ENCODE results near the gene UBXN1.
"Not testable (repeated sequence)": the region's sequence is repeated elsewhere in the genome, so short reads cannot be mapped to it uniquely, and the experiment has no call there.

UBXN1 gene

GRCh38 chr11:62708392-62708791 lies 29.5 kb upstream of the UBXN1 start:
- DNase-seq (ENCODE audit: low read depth): no peak

- no peak for DNase-seq (ENCODE audit: low read depth)
These were observed 28.5 kb upstream of the UBXN1 start, which contains the start of the genes BSCL2 and GNG3 for GRCh38 chr11:62707277-62707861. Gene BSCL2 (minus strand): TSS chr11:62707424. CDS start chr11:62707195, 229 bp downstream. Gene GNG3 (plus strand): TSS chr11:62707676. CDS start chr11:62708296, 620 bp downstream.

DNA sequence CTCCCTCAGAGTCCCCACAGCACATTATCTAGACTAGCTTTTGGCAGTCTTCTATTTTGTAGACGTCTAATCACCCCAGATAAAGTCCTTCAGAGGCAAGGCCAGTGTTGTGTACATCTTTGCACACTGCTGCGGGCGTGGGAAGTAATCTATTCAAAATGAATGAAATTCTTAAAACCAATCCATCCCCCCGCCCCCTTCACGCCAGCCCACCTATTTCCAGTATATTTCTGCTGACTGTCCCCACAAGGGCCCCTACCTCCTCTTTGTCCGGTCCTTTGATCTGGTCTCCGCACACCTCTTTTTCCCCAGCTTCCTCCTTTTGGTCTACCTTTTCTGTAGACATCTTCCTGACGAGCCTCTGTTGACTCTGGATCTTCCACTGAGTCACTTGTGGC lies 28.0 kb upstream of the UBXN1 start:
- DNase-seq (ENCODE audit: low read depth): no peak

DNA sequence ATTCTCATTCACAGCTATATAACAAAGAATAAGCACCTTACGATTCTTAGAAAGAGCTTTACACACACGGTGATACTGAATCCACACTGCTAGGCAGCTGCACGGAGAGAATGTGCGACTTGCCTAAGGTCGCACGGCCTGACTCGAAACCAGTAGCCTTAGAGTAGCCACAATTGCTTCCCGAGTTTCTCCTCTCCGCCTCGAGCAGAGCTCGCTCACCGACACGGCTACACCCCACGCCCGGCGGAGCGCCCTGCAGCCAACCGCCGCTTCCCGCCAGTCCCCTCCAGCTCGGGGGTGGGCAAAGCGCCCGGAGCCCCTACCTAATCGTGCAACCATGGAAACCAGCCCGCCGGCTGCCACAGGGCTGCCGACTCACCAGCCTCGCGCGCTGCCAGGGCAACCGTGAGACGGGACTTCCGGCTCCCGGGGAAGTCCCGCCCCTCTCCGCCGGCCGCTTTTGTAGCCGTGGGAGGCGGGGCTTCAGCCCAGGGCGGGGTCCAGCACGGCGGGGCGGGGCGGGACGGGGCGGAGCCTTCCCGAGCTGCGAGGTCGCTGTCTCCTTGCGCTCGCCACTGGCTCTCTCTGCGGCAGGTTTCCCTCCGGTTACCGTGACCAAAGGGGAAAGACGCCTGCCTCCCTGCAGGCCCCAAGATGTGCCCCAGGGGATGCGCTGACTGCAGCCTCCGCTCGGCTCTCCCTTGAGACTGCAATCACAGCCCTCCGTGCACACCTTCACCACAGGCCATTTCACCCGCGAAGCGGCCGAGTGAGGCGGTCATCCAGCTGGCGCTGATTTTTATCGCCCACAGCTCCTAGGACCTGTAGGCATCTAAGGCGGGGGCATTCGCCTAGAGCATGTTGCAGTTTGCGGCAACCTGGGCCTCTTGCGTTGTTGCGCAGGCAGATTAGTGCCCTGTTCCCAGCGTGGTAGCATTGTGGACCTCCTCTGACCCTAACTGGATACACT lies 27.3 kb upstream of the UBXN1 start:
- peak; percentile 93 for DNase-seq (ENCODE audit: low read depth)

GRCh38 chr11:62705413-62705812 lies 26.5 kb upstream of the UBXN1 start:
- no peak for DNase-seq (ENCODE audit: low read depth)

DNA sequence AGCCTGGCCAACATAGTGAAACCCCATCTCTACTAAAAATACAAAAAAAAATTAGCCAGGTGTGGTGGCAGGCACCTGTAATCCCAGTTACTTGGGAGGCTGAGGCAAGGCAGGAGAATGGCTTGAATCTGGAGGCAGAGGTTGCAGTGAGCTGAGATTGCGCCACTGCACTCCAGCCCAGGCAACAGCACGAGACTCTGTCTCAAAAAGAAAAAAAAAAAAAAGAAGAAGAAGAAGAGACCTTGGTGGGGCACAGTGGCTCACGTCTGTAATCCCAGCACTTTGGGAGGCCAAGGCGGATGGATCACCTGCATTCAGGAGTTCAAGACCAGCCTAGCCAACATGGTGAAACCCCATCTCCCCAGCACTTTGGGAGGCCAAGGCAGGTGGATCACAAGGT lies 25.0 kb upstream of the UBXN1 start:
- DNase-seq (ENCODE audit: low read depth): not testable (repeated sequence)

DNA sequence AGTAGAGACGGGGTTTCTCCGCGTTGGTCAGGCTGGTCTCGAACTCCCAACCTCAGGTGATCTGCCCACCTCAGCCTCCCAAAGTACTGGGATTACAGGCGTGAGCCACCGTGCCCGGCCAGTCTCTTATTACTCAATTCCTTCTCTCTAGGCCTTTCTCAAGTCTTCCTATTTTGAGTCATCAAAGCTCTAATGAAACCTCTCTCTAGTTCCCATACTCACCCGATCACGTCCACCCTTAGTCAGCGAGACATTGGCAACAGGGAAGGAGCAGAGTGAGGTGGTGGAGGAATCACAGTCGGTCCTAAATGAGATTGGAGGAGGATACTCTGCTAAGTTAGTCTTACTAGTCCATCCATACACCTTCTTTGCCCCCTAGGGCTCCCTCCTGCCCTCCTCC lies 23.4 kb upstream of the UBXN1 start:
- no peak for DNase-seq (ENCODE audit: low read depth)

DNA sequence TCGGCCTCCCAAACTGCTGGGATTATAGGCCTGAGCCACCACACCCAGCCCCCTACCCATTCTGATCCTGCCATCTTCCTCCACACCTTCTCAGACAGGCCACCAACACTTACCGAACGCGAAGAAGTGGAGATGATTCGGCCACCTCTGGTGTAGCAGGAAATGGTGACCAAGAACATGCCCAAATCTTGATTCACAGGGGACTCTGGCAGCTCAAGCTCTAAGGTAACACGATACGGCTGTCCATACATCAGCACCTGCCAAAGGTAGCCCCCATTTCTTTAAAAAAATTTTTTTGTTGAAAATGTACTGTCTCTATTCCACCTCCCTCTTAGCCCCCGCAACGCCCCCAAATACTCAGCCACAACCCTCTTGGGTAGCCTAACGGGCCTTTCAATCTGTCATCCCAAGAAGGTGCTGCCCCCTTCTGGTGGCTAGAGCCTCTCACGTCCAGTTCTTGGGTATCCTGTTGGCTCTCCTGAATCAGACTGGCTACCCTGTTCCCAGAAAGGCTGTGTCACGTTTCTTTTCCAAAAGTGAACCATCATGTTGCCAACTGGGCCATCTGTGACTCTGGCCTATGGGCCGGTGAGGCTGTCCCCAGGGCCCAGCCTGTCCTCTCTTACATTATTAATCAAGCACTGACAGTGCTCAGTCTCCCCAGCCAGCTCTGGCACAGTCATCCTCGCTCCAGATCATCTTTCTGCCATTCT lies 15.7 kb upstream of the UBXN1 start:
- peak; percentile 64 for DNase-seq (ENCODE audit: low read depth)

DNA sequence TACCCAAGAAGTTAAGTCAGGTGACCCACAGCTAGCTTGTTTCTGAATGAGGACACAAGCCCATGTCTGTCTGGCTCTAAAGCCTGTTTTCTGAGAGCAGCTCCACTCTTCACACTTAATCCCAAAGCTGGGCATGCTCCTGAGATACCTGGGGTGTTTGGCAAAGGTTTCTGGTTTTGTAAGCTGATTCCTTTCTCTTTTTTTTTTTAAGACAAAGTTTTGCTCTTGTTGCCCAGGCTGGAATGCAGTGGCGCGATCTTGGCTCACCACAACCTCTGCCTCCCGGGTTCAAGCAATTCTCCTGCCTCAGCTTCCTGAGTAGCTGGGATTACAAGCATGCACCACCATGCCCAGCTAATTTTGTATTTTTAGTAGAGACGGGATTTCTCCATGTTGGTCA lies 14.8 kb upstream of the UBXN1 start:
- not testable (repeated sequence) for DNase-seq (ENCODE audit: low read depth)

DNA sequence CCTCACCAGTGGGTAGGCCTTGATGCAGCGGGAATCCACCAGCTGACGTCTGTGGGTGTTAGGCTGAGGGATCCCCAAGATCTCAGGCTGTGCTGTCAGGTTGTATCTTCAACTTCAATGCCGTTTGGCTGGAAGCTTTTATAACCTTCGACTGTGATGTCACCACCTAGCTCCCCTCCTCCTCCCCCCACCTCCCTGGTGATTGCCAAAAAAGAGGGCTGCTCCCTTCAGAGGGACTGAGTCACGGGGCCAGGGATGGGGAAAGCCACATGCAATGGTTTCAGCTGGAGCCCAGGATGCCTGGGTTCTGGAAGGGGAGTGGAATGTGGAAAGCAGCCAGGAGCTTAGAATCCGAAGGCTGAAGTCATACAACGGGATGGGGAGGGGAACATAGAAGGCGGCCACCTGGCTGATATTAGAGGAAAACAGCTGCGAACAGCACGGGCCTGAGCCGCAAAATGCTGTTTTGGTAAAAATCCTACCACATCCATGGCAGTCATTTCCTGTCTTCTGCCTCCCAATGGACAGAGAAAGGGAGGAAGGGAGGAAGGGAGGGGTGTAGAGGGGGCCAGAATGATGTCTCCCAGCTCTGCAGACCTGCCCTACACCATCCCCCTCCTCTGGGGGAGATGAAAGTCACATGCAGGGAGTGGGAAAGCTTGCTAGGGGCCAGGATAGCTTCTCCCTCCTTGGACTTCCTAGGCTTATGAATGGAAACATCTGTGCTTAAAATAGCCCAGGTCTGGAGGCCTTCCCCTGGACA lies 10.7 kb upstream of the UBXN1 start, which contains the start of gene LRRN4CL:
Gene LRRN4CL (minus strand): TSS at position 110 of the 763 bp plus-strand sequence. CDS start 1,022 bp downstream, outside the sequence.
- DNase-seq (ENCODE audit: low read depth): no peak

- DNase-seq (ENCODE audit: low read depth): no peak
These were observed 9.6 kb upstream of the UBXN1 start for GRCh38 chr11:62688491-62688890.

GRCh38 chr11:62687508-62688396 lies 8.9 kb upstream of the UBXN1 start:
- DNase-seq (ENCODE audit: low read depth): no peak

DNA sequence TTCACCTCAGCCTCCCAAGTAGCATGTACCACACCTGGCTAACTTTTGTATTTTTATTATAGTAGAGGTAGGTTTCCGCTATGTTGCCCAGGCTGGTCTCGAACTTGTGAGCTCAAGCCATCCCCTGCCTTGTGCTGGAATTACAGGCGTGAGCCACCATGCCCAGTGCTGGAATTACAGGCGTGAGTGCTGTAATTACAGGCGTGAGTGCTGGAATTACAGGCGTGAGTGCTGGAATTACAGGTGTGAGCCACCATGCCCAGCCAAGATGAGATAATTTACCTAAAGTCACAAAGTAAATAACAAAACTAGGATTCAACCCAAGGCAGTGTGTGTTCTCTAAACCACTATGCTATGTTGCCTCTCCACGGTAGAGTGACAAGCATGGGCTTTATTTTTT lies 3.6 kb upstream of the UBXN1 start:
- DNase-seq (ENCODE audit: low read depth): no peak

DNA sequence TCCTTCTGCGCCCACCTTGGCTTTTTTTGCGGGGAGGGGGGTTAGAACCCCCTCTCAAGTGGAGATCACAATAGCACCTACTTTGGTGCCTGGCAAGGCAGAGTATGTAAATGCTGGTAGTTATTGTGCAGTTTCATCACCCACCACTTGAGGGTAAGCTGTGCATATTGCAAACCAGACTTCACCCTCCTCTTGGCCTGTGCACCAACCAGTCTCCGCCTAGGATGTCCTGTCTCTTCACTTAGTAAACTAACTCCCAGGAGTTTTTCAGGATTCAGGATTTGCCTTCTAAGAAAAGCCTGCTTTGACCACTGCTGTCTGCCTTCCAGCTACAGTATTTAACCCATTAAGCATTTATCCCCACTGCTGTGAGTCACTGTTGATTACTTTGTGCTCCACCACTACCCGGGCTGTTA lies 2.0 kb upstream of the UBXN1 start:
- DNase-seq (ENCODE audit: low read depth): peak; percentile 25

DNA sequence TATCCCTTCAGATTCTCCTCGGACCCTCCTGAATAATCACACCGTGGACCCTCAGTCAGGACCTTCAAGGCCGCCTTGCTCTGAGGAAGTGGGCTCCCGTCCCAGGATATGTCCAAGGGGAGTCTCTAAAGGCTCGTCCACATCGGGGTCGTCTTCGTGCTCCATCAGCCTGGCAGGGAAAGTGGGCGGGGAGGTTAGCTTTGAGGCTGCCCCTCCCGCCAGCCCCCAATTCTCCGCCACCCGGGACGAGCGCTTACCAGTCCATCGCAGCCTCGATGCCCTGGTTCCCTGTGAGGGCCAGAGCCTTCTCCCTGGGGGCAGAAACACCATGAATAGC lies 472 bp downstream of the UBXN1 start:
- DNase-seq (ENCODE audit: low read depth): no peak

GRCh38 chr11:62677714-62678113 lies 1.2 kb downstream of the UBXN1 start:
- no peak for DNase-seq (ENCODE audit: low read depth)

DNA sequence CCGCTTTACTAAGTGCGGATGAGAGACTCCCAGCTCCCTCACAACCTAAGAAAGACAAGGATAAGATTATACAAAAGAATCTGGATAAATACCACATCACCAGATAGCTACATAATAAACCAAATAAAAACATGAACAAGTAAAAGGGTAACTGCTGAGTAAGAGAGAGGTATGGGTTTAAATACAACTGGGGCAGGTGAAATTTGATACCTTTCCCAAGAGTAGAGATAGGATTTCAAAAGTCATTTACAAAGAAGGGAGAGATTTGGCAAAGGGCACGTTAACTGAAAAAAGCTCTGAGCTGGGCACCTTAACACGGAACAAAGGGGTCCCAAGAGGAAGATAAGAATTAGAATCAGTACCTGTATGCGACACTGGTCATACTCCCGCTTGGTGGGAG lies 1.7 kb downstream of the UBXN1 start:
- DNase-seq (ENCODE audit: low read depth): no peak

GRCh38 chr11:62676698-62677097 lies 2.2 kb downstream of the UBXN1 start:
- no peak for DNase-seq (ENCODE audit: low read depth)

- DNase-seq (ENCODE audit: low read depth): not testable (repeated sequence)
These were observed 3.5 kb downstream of the UBXN1 start for GRCh38 chr11:62675415-62675814.

DNA sequence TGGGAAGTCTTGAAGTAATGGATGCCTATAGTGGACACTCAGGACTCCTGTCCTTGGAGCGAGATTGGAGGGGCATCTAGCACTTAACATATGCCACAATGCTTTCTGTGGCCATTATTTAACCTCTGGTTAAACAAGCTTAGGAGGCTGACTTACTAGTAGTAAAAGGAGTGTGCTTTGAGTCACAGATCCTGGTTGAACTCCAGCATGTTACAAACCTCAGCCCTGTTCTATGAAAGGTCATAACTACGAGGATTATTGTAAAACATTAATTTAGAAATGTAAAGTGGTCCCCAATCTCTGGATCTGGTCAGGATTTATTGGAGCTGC lies 5.7 kb downstream of the UBXN1 start:
- no peak for DNase-seq (ENCODE audit: low read depth)

Measured in activated T-cell treated with anti-CD3 and anti-CD28 coated beads for 48 hours (primary cell).